CD14-positive monocyte (primary cell): ENCODE data around the gene POFUT2. TPM values are rescaled to one million over a fixed set of nuclear protein-coding genes. Genes with fewer than 3 reads are reported as not detected.

Experiments
- DNase-seq, 3 donors: peaks; one replicate each; pipeline ENCODE4 v3.0.0-alpha.2; 2011 to 2022
- H2AFZ ChIP-seq: 2 replicates; pipeline ENCODE4 v1.6.0; 2012; ENCODE audit warnings: mild to moderate bottlenecking, low read depth, low read length, inconsistent platforms; ENCODE audit not compliant: insufficient read depth, poor library complexity, severe bottlenecking
- H3K27ac ChIP-seq, 2 donors: 1 replicate in 1 of 2; 2 replicates in 1 of 2; pipeline ENCODE4 v1.5.1; 2012 to 2013; ENCODE audit warnings: low read length in 2 of 2, control low read depth in 1 of 2, inconsistent platforms in 1 of 2, low read depth in 1 of 2, mild to moderate bottlenecking in 1 of 2
- H3K27me3 ChIP-seq, 2 donors: one replicate each; pipeline versions ENCODE4 v1.6.0 to v1.6.1; 2011 to 2013; ENCODE audit warnings: low read length in 2 of 2; ENCODE audit not compliant: control insufficient read depth in 2 of 2, insufficient read depth in 2 of 2
- H3K36me3 ChIP-seq, 2 donors: replicated peaks in 1 of 2; 1 replicate in 1 of 2; 2 replicates in 1 of 2; pipeline versions ENCODE4 v1.5.1 to v1.6.1; 2012 to 2013; ENCODE audit warnings: low read length in 2 of 2, control low read depth in 1 of 2, inconsistent platforms in 1 of 2, mild to moderate bottlenecking in 1 of 2; ENCODE audit not compliant: insufficient read depth in 2 of 2, control insufficient read depth in 1 of 2
- H3K4me1 ChIP-seq, 2 donors: 1 replicate in 1 of 2; 2 replicates in 1 of 2; pipeline versions ENCODE4 v1.5.1 to v1.6.1; 2012 to 2013; ENCODE audit warnings: low read length in 2 of 2, control low read depth in 1 of 2, inconsistent platforms in 1 of 2, mild to moderate bottlenecking in 1 of 2, moderate library complexity in 1 of 2; ENCODE audit not compliant: insufficient read depth in 2 of 2, control insufficient read depth in 1 of 2
- H3K4me2 ChIP-seq: replicated peaks from 2 replicates; pipeline ENCODE3; 2012; ENCODE audit warnings: low read length, moderate library complexity, mild to moderate bottlenecking; ENCODE audit not compliant: poor library complexity, severe bottlenecking; ENCODE audit errors: extremely low read depth
- H3K4me3 ChIP-seq, 3 experiments: fragments of 200-600 bp in 1 of 3; sonication (generic) in 1 of 3; replicated peaks in 1 of 3; 1 replicate in 2 of 3; 2 replicates in 1 of 3; pipeline ENCODE4 v1.5.1; 2011 to 2013; ENCODE audit warnings: low read length in 3 of 3, mild to moderate bottlenecking in 3 of 3, control low read depth in 2 of 3, low read depth in 2 of 3, inconsistent platforms in 1 of 3, moderate library complexity in 1 of 3
- H3K79me2 ChIP-seq: 2 replicates; pipeline ENCODE4 v1.6.0; 2012; ENCODE audit warnings: mild to moderate bottlenecking, control low read depth, inconsistent platforms, low read length, moderate library complexity; ENCODE audit not compliant: insufficient read depth
- H3K9ac ChIP-seq: 2 replicates; pipeline ENCODE4 v1.6.0; 2017; ENCODE audit warnings: low read length, mild to moderate bottlenecking; ENCODE audit not compliant: insufficient read depth, poor library complexity, severe bottlenecking
- H3K9me3 ChIP-seq, 2 donors: replicated peaks in 1 of 2; 1 replicate in 1 of 2; 2 replicates in 1 of 2; pipeline versions ENCODE4 v1.5.1 to v1.6.1; 2012 to 2013; ENCODE audit warnings: low read length in 2 of 2, control low read depth in 1 of 2; ENCODE audit not compliant: control insufficient read depth in 1 of 2, insufficient read depth in 1 of 2
- H4K20me1 ChIP-seq: 2 replicates; pipeline ENCODE4 v1.6.0; 2012; ENCODE audit warnings: mild to moderate bottlenecking, low read length, control low read depth, moderate library complexity; ENCODE audit not compliant: insufficient read depth
- H3K27ac Mint-ChIP-seq, 7 donors: one replicate each; pipeline ENCODE4 v1.8.0; 2020; ENCODE audit warnings: mild to moderate bottlenecking in 7 of 7, mixed read lengths in 7 of 7, moderate library complexity in 6 of 7, inconsistent platforms in 2 of 7
- H3K27me3 Mint-ChIP-seq, 3 donors: one replicate each; pipeline ENCODE4 v1.8.0; 2021 to 2022; ENCODE audit warnings: low read depth in 3 of 3, mild to moderate bottlenecking in 3 of 3, mixed read lengths in 3 of 3, moderate library complexity in 3 of 3, inconsistent platforms in 1 of 3
- H3K36me3 Mint-ChIP-seq, 2 donors: one replicate each; pipeline ENCODE4 v1.8.0; 2020; ENCODE audit warnings: mixed read lengths in 2 of 2, inconsistent platforms in 1 of 2, mild to moderate bottlenecking in 1 of 2
- H3K4me1 Mint-ChIP-seq: one replicate; pipeline ENCODE4 v1.8.0; 2020; ENCODE audit warnings: mild to moderate bottlenecking, mixed read lengths
- H3K4me3 Mint-ChIP-seq, 2 donors: one replicate each; pipeline ENCODE4 v1.8.0; 2020; ENCODE audit warnings: mild to moderate bottlenecking in 2 of 2, mixed read lengths in 2 of 2, moderate library complexity in 1 of 2
- H3K9me3 Mint-ChIP-seq, 7 donors: one replicate each; pipeline ENCODE4 v1.8.0; 2020 to 2022; ENCODE audit warnings: mixed read lengths in 7 of 7, mild to moderate bottlenecking in 6 of 7, moderate library complexity in 6 of 7, inconsistent platforms in 2 of 7
- CTCF ChIP-seq: fragments of 200-600 bp; IDR thresholded peaks from one replicate; pipeline ENCODE4 v1.8.0; 2022; ENCODE audit warnings: antibody characterized with exemption, mild to moderate bottlenecking
- WGBS: methylation state at CpG from one replicate; pipeline ENCODE4 v1.1.5; 2013; ENCODE audit warnings: missing lambda C conversion rate; ENCODE audit not compliant: insufficient coverage; 5-methylcytosine and 5-hydroxymethylcytosine counted together
- intact Hi-C, 2 donors: fragments of 100-400 bp; cut with micrococcal nuclease; formaldehyde crosslinking; loops; one replicate each; pipeline versions ENCODE4 v1.15.0 to v1.15.1; 2023
- polyA plus RNA-seq, 3 donors: library from polyadenylated mRNA; depleted of rRNA in 1 of 3; unstranded in 2 of 3; stranded (reverse) in 1 of 3; fragments of 300-500 nt in 2 of 3; fragments of >200 nt in 1 of 3; fragmentation: Illumina TruSeq in 2 of 3; gene quantifications; 1 replicate in 2 of 3; 2 replicates in 1 of 3; pipeline ENCODE4 v1.2.3, GENCODE V29; 2012 to 2021

POFUT2 gene
- polyA plus RNA-seq, 3 donors, result 1.8 to 21.3 (median 2.8) TPM

- H2AFZ ChIP-seq, result no peak overlapping the region
- H3K27ac ChIP-seq, result no peak overlapping the region
- no peaks in the 10 kb centered on the region for H4K20me1 ChIP-seq
- Mint-ChIP-seq H3K9me3 (peaks cover 0 to 2% (median 0%) of the 10 kb centered on the region in 7 donors), H3K27ac (no peak overlapping the region), H3K27me3 (peaks cover 6 to 9% (median 6%) of the 10 kb centered on the region in 3 donors), H3K4me3 (no peak overlapping the region), H3K36me3 (no peaks in the 10 kb centered on the region), H3K4me1 (peaks cover 17% of the 10 kb centered on the region)
- no peak for DNase-seq
- no peaks in the 10 kb centered on the region for H3K9me3 ChIP-seq
- no peak overlapping the region for H3K4me2 ChIP-seq
- no peak overlapping the region for H3K4me3 ChIP-seq
- no peak for TF ChIP-seq CTCF
- H3K27me3 ChIP-seq, result no peaks in the 10 kb centered on the region
- no peaks in the 10 kb centered on the region for H3K36me3 ChIP-seq
- no peaks in the 10 kb centered on the region for H3K79me2 ChIP-seq
- intact Hi-C loops, result no loop called here
- 100% methylated on average over 3 of the region's 9 CpGs for WGBS
- H3K4me1 ChIP-seq, result peaks cover 6 to 10% of the 10 kb centered on the region in 2 donors
- no peak overlapping the region for H3K9ac ChIP-seq
Measured at GRCh38 chr21:45305836-45306235, 18.1 kb upstream of the POFUT2 start.

GRCh38 chr21:45304945-45305344, 17.2 kb upstream of the POFUT2 start:
- intact Hi-C loops, result no loop called here
- 76% methylated on average over 4 of the region's 7 CpGs for WGBS
- no peak overlapping the region for H3K4me3 Mint-ChIP-seq

More at GRCh38 chr21:45304945-45305344, 17.2 kb upstream of the POFUT2 start:
- Mint-ChIP-seq H3K4me1 (peaks cover 17% of the 10 kb centered on the region), H3K36me3 (no peaks in the 10 kb centered on the region), H3K9me3 (peaks cover 0 to 2% (median 0%) of the 10 kb centered on the region in 7 donors), H3K27me3 (peaks cover 6 to 10% (median 6%) of the 10 kb centered on the region in 3 donors), H3K27ac (no peak overlapping the region)
- no peak overlapping the region for H3K4me3 ChIP-seq
- no peaks in the 10 kb centered on the region for H3K79me2 ChIP-seq
- H3K9ac ChIP-seq, result no peak overlapping the region
- no peak overlapping the region for H3K27ac ChIP-seq
- H3K4me1 ChIP-seq, result peaks cover 6 to 10% of the 10 kb centered on the region in 2 donors
- H3K9me3 ChIP-seq, result no peaks in the 10 kb centered on the region
- no peaks in the 10 kb centered on the region for H3K36me3 ChIP-seq
- no peak overlapping the region for H2AFZ ChIP-seq
- no peak for DNase-seq
- H3K4me2 ChIP-seq, result no peak overlapping the region
- no peak for TF ChIP-seq CTCF
- no peaks in the 10 kb centered on the region for H4K20me1 ChIP-seq
- no peaks in the 10 kb centered on the region for H3K27me3 ChIP-seq
